Activated CD4-positive, alpha-beta T cell treated with anti-CD3 and anti-CD28 coated beads, Interleukin-2, amount 50 U/mL, for 1 hour (primary cell): ENCODE results near the gene SLC6A11.

Source experiments
- DNase-seq: peaks from one replicate; pipeline ENCODE4 v3.0.0-alpha.2; 2020

Gene SLC6A11

GRCh38 chr3:10845001-10845761, 29.2 kb downstream of the SLC6A11 start:
- no peak for DNase-seq

GRCh38 chr3:10845839-10846656, 30.0 kb downstream of the SLC6A11 start:
- no peak for DNase-seq

GRCh38 chr3:10846657-10846975, 30.6 kb downstream of the SLC6A11 start:
- DNase-seq: no peak

- DNase-seq: no peak
These were observed 32.2 kb downstream of the SLC6A11 start for GRCh38 chr3:10848261-10848660.

- DNase-seq: no peak
These were observed 36.2 kb downstream of the SLC6A11 start for GRCh38 chr3:10852066-10852808.

- no peak for DNase-seq
These were observed 39.2 kb downstream of the SLC6A11 start for GRCh38 chr3:10855083-10855870.

- DNase-seq: no peak
These were observed 40.0 kb downstream of the SLC6A11 start for GRCh38 chr3:10855871-10856662.

GRCh38 chr3:10857235-10857634, 41.2 kb downstream of the SLC6A11 start:
- no peak for DNase-seq

GRCh38 chr3:10858091-10858490, 42.1 kb downstream of the SLC6A11 start:
- DNase-seq: no peak

GRCh38 chr3:10867384-10867783, 51.4 kb downstream of the SLC6A11 start:
- no peak for DNase-seq

GRCh38 chr3:10869460-10869859, 53.4 kb downstream of the SLC6A11 start:
- no peak for DNase-seq

- DNase-seq: no peak
These were observed 54.3 kb downstream of the SLC6A11 start for GRCh38 chr3:10870296-10870695.

- DNase-seq: no peak
These were observed 57.4 kb downstream of the SLC6A11 start for GRCh38 chr3:10873415-10873814.

- no peak for DNase-seq
These were observed 59.9 kb downstream of the SLC6A11 start for GRCh38 chr3:10875914-10876313.

- no peak for DNase-seq
These were observed 60.6 kb downstream of the SLC6A11 start for GRCh38 chr3:10876661-10877060.

GRCh38 chr3:10882851-10883250, 66.8 kb downstream of the SLC6A11 start:
- no peak for DNase-seq

- no peak for DNase-seq
These were observed 67.6 kb downstream of the SLC6A11 start for GRCh38 chr3:10883478-10884234.

- no peak for DNase-seq
These were observed 71.0 kb downstream of the SLC6A11 start for GRCh38 chr3:10887015-10887414.

- DNase-seq: no peak
These were observed 72.6 kb downstream of the SLC6A11 start for GRCh38 chr3:10888518-10889090.

GRCh38 chr3:10889206-10889960, 73.4 kb downstream of the SLC6A11 start:
- no peak for DNase-seq
